Neural cell (in vitro differentiated cells): ENCODE data around the gene PCDH9. TPM values are rescaled to one million over a fixed set of nuclear protein-coding genes. Genes with fewer than 3 reads are reported as not detected.

Experiments used
- H2AFZ ChIP-seq: fragments of 200-600, 300-800 bp; sonication (generic), shearing (Covaris generic); 2 replicates; pipeline ENCODE4 v1.6.0; 2014; ENCODE audit warnings: low read depth, mild to moderate bottlenecking, antibody characterized with exemption, low read length, moderate library complexity
- H3F3A ChIP-seq: fragments of 200-600 bp; shearing (Covaris generic); 2 replicates; pipeline ENCODE4 v1.6.1; 2016; ENCODE audit warnings: mild to moderate bottlenecking, moderate library complexity, mixed read lengths, antibody characterized with exemption, low read length; ENCODE audit not compliant: insufficient read depth, poor library complexity, severe bottlenecking
- H3K27ac ChIP-seq: fragments of 200-600, 300-800 bp; sonication (generic), shearing (Covaris generic); 2 replicates; pipeline ENCODE4 v1.5.1; 2014; ENCODE audit warnings: mild to moderate bottlenecking, low read length, moderate library complexity
- H3K27me3 ChIP-seq: fragments of 300-800, 200-600 bp; sonication (generic), shearing (Covaris generic); 2 replicates; pipeline ENCODE4 v1.6.0; 2014; ENCODE audit warnings: mild to moderate bottlenecking, low read depth, low read length, moderate library complexity; ENCODE audit not compliant: insufficient read depth
- H3K36me3 ChIP-seq: fragments of 300-800, 200-600 bp; sonication (generic), shearing (Covaris generic); 2 replicates; pipeline ENCODE4 v1.5.1; 2014; ENCODE audit warnings: mild to moderate bottlenecking, antibody characterized with exemption, low read length, moderate library complexity; ENCODE audit not compliant: insufficient read depth
- H3K4me2 ChIP-seq: fragments of 300-800, 200-600 bp; sonication (generic), shearing (Covaris generic); 2 replicates; pipeline ENCODE4 v1.6.0; 2014; ENCODE audit warnings: mild to moderate bottlenecking, low read length
- H3K4me3 ChIP-seq: fragments of 300-800, 200-600 bp; sonication (generic), shearing (Covaris generic); 2 replicates; pipeline ENCODE4 v1.5.1; 2014; ENCODE audit warnings: mild to moderate bottlenecking, low read length, moderate library complexity
- H3K79me2 ChIP-seq: fragments of 200-600 bp; shearing (Covaris generic); replicated peaks from 2 replicates; pipeline ENCODE4 v1.6.0; 2014; ENCODE audit warnings: mild to moderate bottlenecking, low read length, moderate library complexity; ENCODE audit not compliant: insufficient read depth
- H3K9ac ChIP-seq: fragments of 300-800, 200-600 bp; sonication (generic), shearing (Covaris generic); 2 replicates; pipeline ENCODE4 v1.6.1; 2016; ENCODE audit warnings: mild to moderate bottlenecking, low read length, mixed read lengths
- H3K9me2 ChIP-seq: fragments of 200-600 bp; shearing (Covaris generic); 2 replicates; pipeline ENCODE4 v1.6.1; 2016; ENCODE audit warnings: mild to moderate bottlenecking, low read length, mixed read lengths; ENCODE audit not compliant: insufficient read depth
- H3K9me3 ChIP-seq: fragments of 200-600, 300-800 bp; sonication (generic), shearing (Covaris generic); 2 replicates; pipeline ENCODE4 v1.6.1; 2016; ENCODE audit warnings: mild to moderate bottlenecking, mixed run types, low read length, moderate library complexity, mixed read lengths
- H4K20me1 ChIP-seq: fragments of 200-600 bp; shearing (Covaris generic); 2 replicates; pipeline ENCODE4 v1.6.1; 2016; ENCODE audit warnings: mild to moderate bottlenecking, mixed run types; ENCODE audit not compliant: insufficient read depth
- CTCF ChIP-seq: fragments of 450-650 bp; IDR thresholded peaks from 2 replicates; pipeline ENCODE4 v1.5.1; 2014; ENCODE audit warnings: antibody characterized with exemption, mild to moderate bottlenecking, moderate library complexity; ENCODE audit not compliant: poor library complexity, severe bottlenecking
- EP300 ChIP-seq: fragments of 450-650 bp; conservative IDR thresholded peaks from 2 replicates; pipeline ENCODE4 v1.6.1; 2014; ENCODE audit warnings: antibody characterized with exemption, mild to moderate bottlenecking, moderate library complexity; ENCODE audit not compliant: poor library complexity, severe bottlenecking
- EZH2 ChIP-seq: fragments of 200-600, 300-800 bp; shearing (Covaris generic), sonication (generic); IDR thresholded peaks from 2 replicates; pipeline ENCODE4 v1.6.1; 2014; ENCODE audit warnings: antibody characterized with exemption, low read length, borderline replicate concordance, mild to moderate bottlenecking; ENCODE audit not compliant: insufficient read depth, poor library complexity, severe bottlenecking
- MXI1 ChIP-seq: fragments of 450-650 bp; conservative IDR thresholded peaks from 2 replicates; pipeline ENCODE4 v1.6.1; 2014; ENCODE audit warnings: antibody characterized with exemption, mild to moderate bottlenecking; ENCODE audit not compliant: poor library complexity, severe bottlenecking
- POLR2AphosphoS5 ChIP-seq: IDR thresholded peaks from 2 replicates; pipeline ENCODE4 v1.6.1; 2012
- RAD21 ChIP-seq: fragments of 450-650 bp; conservative IDR thresholded peaks from 2 replicates; pipeline ENCODE4 v1.6.1; 2014; ENCODE audit warnings: antibody characterized with exemption, mild to moderate bottlenecking, moderate library complexity
- REST ChIP-seq: IDR thresholded peaks from 2 replicates; pipeline ENCODE4 v1.6.1; 2012; ENCODE audit warnings: borderline replicate concordance
- SMC3 ChIP-seq: fragments of 450-650 bp; conservative IDR thresholded peaks from 2 replicates; pipeline ENCODE4 v1.6.1; 2014; ENCODE audit warnings: antibody characterized with exemption, mild to moderate bottlenecking, moderate library complexity; ENCODE audit not compliant: poor library complexity
- TAF1 ChIP-seq: IDR thresholded peaks from 2 replicates; pipeline ENCODE4 v1.6.1; 2012; ENCODE audit warnings: low read depth
- polyA plus RNA-seq: library from polyadenylated mRNA; depleted of rRNA; stranded (reverse); fragments of >200 nt; gene quantifications from 2 replicates; pipeline ENCODE4 v1.2.3, GENCODE V29; 2014

PCDH9 gene
- polyA plus RNA-seq, 1 donor from 2014 or later = 4.6 TPM

GRCh38 chr13:66530686-66531085 lies 699.5 kb downstream of the PCDH9 start:
- no peak overlapping the region for H3K27ac ChIP-seq

GRCh38 chr13:66530158-66530557 lies 700.0 kb downstream of the PCDH9 start:
- H3K9me3 ChIP-seq = no peaks in the 10 kb centered on the region
- no peaks in the 10 kb centered on the region for H3K27me3 ChIP-seq
- H2AFZ ChIP-seq = no peak overlapping the region
- H3K36me3 ChIP-seq = no peaks in the 10 kb centered on the region
- H3K27ac ChIP-seq = no peak overlapping the region
- no peak overlapping the region for H3K4me3 ChIP-seq
- no peaks in the 10 kb centered on the region for H4K20me1 ChIP-seq
- no peaks in the 10 kb centered on the region for H3K79me2 ChIP-seq
- H3F3A ChIP-seq = no peaks in the 10 kb centered on the region
- peak overlapping the region; percentile 13 for H3K4me2 ChIP-seq
- no peaks in the 10 kb centered on the region for H3K9me2 ChIP-seq
- no peak overlapping the region for H3K9ac ChIP-seq
- TF ChIP-seq CTCF (no peak), MXI1 (no peak), TAF1 (no peak), RAD21 (no peak), REST (no peak), POLR2AphosphoS5 (no peak), SMC3 (no peak)

More at GRCh38 chr13:66530686-66531085, 699.5 kb downstream of the PCDH9 start:
- Histone ChIP-seq H3K79me2 (no peaks in the 10 kb centered on the region), H3K4me2 (no peak overlapping the region), H3K27me3 (no peaks in the 10 kb centered on the region), H3K9me2 (no peaks in the 10 kb centered on the region), H2AFZ (no peak overlapping the region), H3K4me3 (no peak overlapping the region), H3K9ac (no peak overlapping the region), H4K20me1 (no peaks in the 10 kb centered on the region), H3F3A (no peaks in the 10 kb centered on the region), H3K36me3 (no peaks in the 10 kb centered on the region), H3K9me3 (no peaks in the 10 kb centered on the region)
- TF ChIP-seq REST (no peak), MXI1 (no peak), EZH2 (no peak), RAD21 (no peak), TAF1 (no peak), SMC3 (no peak), CTCF (no peak), EP300 (no peak), POLR2AphosphoS5 (no peak)
